GM19372 (cell line): ENCODE data around the gene DUSP18.
"Not testable (repeated sequence)": the region's sequence is repeated elsewhere in the genome, so short reads cannot be mapped to it uniquely, and the experiment has no call there.

Source experiments
- ATAC-seq: cut with Tn5 transposase; IDR thresholded peaks from one replicate; pipeline ENCODE4 v1.9.1; 2021; ENCODE audit warnings: mild to moderate bottlenecking, low read depth, moderate library complexity; ENCODE audit not compliant: unreplicated experiment

DUSP18 gene

GRCh38 chr22:30640839-30641430 is 26.7 kb downstream of the DUSP18 start:
- ATAC-seq = no peak

DNA sequence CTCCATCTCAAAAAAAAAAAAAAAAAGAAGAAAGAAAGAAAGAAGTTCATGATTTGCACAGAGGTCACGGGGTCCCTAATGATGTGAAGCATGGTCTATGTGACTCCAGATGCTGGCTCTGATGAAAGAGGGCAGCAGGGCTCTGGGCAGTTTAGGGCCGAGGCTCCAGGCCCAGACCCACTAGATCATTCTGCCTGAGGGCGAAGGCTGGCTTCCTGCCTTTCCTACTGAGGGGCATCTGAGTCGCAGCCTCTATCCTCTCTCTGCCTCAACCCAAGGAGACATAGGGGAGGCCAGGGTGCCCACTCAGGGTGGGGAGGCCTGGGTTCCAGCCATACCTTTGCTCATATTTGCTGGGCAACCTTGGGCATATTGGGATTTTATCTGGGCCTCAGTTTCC is 27.3 kb downstream of the DUSP18 start:
- ATAC-seq = no peak

DNA sequence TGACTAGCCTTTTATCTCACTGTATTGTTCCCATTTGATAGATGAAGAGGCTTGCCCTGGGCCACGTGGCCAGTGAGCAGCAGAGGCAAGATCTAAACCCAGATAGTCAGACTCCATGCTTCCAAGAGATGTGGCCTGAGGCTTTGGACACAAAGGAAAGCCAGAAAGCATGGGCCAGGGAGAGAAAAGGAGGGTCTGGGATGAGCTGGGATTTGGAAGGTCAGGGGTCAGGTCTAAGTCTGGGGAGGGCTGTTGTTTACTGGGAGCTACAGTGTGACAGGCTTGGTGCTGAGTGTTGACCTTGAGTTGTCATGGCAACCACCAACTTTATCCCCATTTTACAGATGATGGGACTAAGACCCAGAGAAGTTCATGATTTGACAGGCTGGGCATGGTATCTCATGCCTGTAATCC is 30.0 kb downstream of the DUSP18 start:
- no peak for ATAC-seq

GRCh38 chr22:30636226-30637077 is 31.2 kb downstream of the DUSP18 start:
- no peak for ATAC-seq

- ATAC-seq = peak; percentile 72
Measured at GRCh38 chr22:30635273-30636225, 32.1 kb downstream of the DUSP18 start, which contains the start of gene SLC35E4. TSS of gene SLC35E4 (plus strand) at chr22:30635781. CDS start at chr22:30636451, 670 bp downstream.

DNA sequence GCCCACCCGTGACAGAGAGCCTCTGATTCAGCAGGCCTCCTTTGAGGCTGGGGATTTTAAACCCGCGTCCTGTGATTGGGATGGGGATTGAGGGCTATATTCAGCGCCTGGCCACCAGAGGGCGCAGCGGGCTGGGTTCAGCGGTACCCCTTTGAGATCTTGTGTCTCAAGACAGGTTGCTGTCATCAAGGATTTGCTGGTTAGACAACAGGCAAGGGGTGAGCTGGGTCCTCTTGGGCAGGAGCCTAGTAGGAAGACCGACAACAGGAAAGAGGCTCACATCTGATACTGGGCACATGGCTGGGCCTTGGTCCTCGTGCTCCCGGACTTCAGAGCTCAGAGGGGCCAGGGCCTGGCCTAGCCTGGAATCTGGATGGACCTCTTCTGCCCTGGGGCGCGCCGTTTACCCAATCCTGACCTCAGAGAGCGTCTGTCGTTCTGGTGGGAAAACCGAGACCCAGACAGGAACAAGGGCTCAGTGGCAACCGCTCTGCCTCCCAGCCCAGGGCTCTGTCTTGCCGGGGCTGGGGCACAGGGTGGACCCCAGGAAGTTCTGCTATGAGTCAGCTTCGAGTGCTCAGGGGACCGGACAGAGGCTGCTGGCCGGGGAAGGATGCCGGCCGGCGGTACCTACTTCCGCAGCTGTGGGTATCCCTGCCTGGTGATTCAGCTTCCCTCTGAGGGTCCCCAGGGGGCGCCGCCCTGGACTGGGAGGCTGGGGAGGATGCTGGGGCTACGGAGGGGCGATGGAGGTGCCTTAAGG is 33.0 kb downstream of the DUSP18 start:
- ATAC-seq = no peak

DNA sequence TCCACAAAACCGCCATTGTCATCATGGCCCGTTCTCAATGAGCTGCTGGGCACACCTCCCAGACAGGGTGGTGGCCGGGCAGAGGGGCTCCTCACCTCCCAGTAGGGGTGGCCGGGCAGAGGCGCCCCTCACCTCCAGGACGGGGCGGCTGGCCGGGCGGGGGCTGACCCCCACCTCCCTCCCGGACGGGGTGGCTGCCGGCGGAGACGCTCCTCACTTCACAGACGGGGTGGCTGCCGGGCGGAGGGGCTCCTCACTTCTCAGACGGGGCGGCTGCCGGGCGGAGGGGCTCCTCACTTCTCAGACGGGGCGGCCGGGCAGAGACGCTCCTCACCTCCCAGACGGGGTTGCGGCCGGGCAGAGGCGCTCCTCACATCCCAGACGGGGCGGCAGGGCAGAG is 36.2 kb downstream of the DUSP18 start:
- not testable (repeated sequence) for ATAC-seq

DNA sequence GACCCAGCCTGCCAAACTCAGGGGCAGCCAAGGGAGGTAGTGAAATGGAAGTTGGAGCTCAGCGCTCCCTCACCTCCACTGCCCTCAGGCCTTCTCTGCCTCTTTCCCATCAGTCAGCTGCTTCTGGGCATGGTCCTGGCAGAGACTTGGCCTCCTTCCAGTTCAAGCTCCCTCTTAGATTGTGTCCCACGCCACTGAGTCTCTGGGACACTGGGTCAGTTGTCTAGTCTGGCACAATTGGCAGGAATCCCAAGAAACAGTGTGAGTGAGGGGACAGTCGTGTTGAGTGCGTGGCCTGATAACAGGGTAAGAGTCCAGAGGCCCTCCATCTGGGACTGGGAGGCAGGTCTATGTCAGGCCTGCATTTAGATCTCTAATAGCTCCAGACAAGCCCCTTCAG is 39.2 kb downstream of the DUSP18 start:
- no peak for ATAC-seq

DNA sequence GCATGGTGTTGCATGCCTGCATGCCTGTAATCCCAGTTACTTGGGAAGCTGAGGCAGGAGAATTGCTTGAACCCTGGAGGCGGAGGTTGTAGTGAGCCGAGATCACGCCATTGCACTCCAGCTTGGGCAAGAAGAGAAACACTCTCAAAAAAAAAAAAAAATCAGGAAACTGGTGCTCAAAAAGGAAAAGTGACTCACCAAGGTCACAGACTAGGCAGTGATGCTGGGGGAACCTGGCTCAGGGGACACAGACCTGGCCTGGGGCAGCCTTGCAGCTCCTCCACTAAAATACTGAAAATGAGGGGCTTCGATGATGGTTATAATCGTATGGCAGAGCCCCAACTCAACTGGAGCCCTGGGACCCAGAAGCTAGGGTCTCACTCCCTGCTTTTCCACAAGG is 40.2 kb downstream of the DUSP18 start:
- ATAC-seq = no peak

- no peak for ATAC-seq
Measured at GRCh38 chr22:30626413-30626812, 41.3 kb downstream of the DUSP18 start.

DNA sequence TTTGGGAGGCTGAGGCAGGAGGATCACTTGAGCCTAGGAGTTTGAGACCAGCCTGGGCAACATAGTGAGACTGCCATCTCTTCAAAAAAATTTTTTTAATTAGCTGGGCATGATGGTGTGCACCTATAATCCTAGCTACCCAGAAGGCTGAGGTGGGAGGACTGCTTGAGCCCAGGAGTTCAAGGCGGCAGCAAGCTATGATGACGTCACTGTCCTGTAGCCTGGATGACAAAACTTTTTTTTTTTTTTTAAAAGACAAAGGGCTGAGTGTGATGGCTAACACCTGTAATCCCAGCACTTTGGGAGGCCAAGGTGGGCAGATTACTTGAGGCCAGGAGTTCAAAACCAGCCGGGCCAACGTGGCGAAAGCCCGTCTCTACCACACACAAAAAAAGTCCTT is 47.8 kb downstream of the DUSP18 start:
- ATAC-seq = not testable (repeated sequence)

- ATAC-seq = no peak
Measured at GRCh38 chr22:30617819-30618218, 49.9 kb downstream of the DUSP18 start.

DNA sequence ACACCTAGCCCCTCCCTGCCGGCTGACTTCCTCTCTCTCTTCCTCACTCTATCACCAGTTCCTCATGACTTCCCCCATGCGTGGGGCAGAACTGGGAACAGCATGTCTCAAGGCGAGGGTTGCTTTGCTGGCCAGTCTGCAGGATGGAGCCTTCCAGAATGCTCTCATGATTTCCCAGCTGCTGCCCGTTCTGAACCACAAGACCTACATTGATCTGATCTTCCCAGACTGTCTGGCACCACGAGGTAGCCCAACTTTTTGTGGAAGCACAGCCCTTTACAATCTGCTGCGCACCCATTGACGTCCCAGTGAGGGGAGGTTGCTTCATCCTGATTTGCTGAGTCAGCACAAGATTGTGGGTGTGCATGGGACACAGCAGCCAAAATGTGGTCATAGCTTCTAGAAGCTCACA is 52.1 kb downstream of the DUSP18 start:
- ATAC-seq = no peak

GRCh38 chr22:30614879-30615278 is 52.8 kb downstream of the DUSP18 start:
- no peak for ATAC-seq

- ATAC-seq = no peak
Measured at GRCh38 chr22:30614268-30614667, 53.4 kb downstream of the DUSP18 start.

- no peak for ATAC-seq
Measured at GRCh38 chr22:30612789-30613188, 54.9 kb downstream of the DUSP18 start.
